Adrenal gland (tissue), 12 donors: Measurements from ENCODE around the gene CIC. TPM values are rescaled to one million over a fixed set of nuclear protein-coding genes. Genes with fewer than 3 reads are reported as not detected.
A peak's percentile ranks its signal among the peaks of the same experiment; 100 is the strongest.

Experiments
- DNase-seq, 7 donors: peaks; one replicate each; pipeline ENCODE4 v3.0.0-alpha.2; 2019 to 2020
- H3K27ac ChIP-seq, 5 donors: fragments of 200-600 bp; sonication (generic) in 4 of 5; 1 replicate in 3 of 5; 2 replicates in 2 of 5; pipeline versions ENCODE4 v1.5.1 to v1.8.0; 2016 to 2020; ENCODE audit warnings: mild to moderate bottlenecking in 1 of 5
- H3K27me3 ChIP-seq: fragments of 200-600 bp; 2 replicates; pipeline ENCODE4 v1.8.0; 2021
- H3K36me3 ChIP-seq, 2 donors: fragments of 200-600 bp; replicated peaks in 1 of 2; 1 replicate in 1 of 2; 2 replicates in 1 of 2; pipeline versions ENCODE4 v1.5.1 to v1.8.0; 2018 to 2022
- H3K4me1 ChIP-seq, 2 donors: fragments of 200-600 bp; replicated peaks in 1 of 2; 1 replicate in 1 of 2; 2 replicates in 1 of 2; pipeline versions ENCODE4 v1.5.1 to v1.8.0; 2018 to 2021
- H3K4me3 ChIP-seq, 4 donors: fragments of 200-600 bp; sonication (generic) in 3 of 4; one replicate each; pipeline ENCODE4 v1.5.1; 2016 to 2018
- H3K9me3 ChIP-seq, 3 donors: fragments of 200-600 bp; sonication (generic) in 1 of 3; replicated peaks in 1 of 3; 1 replicate in 2 of 3; 2 replicates in 1 of 3; pipeline versions ENCODE4 v1.5.1 to v1.8.0; 2016 to 2021
- POLR2A ChIP-seq, 2 donors: fragments of 450-650 bp; IDR thresholded peaks; one replicate each; pipeline ENCODE4 v1.6.1; 2017; ENCODE audit warnings: antibody characterized with exemption in 2 of 2, mild to moderate bottlenecking in 2 of 2, moderate library complexity in 1 of 2
- WGBS, 4 donors: extraction: QIAGEN DNeasy Blood & Tissue Kit in 2 of 4; methylation state at CpG; one replicate each; pipeline versions ENCODE4 v1.1.5 to v1.1.7; 2013 to 2017; 5-methylcytosine and 5-hydroxymethylcytosine counted together
- intact Hi-C, 2 donors: fragments of 100-400 bp; cut with DNase I; formaldehyde crosslinking; loops; one replicate each; pipeline versions ENCODE4 v1.14.1 to v1.15.0; 2022 to 2023
- polyA plus RNA-seq, 3 donors: library from polyadenylated mRNA; stranded (reverse); fragments of 200-250 nt in 2 of 3; fragments of 350-450 nt in 1 of 3; fragmentation: Illumina TruSeq in 1 of 3; extraction: RNeasy Lipid Tissue Mini Kit (QIAGEN cat#74804) in 1 of 3; gene quantifications; one replicate each; pipeline ENCODE4 v1.2.3, GENCODE V29; 2013 to 2014
- total RNA-seq, 9 donors: library from RNA; depleted of rRNA in 4 of 9; stranded (reverse); fragments of >200 nt in 4 of 9; fragments of 120-200 nt in 1 of 9; fragmentation: NEBNext Ultra II Directional in 1 of 9; extraction: Animal tissue kit (Norgen Biotek cat#: 25700) in 1 of 9; gene quantifications; one replicate each; pipeline versions ENCODE4 v1.1.0 to v1.2.4, GENCODE V29; 2013 to 2023
- TF ChIP-seq, protein P1 (sequence below), 6 experiments: fragments of 450-650 bp in 4 of 6; fragments of 200-600 bp in 2 of 6; sonication (generic) in 1 of 6; IDR thresholded peaks; 1 replicate in 5 of 6; 2 replicates in 1 of 6; pipeline versions ENCODE4 v1.5.1 to v1.8.0; 2016 to 2021; ENCODE audit warnings: antibody characterized with exemption in 6 of 6, mild to moderate bottlenecking in 2 of 6, moderate library complexity in 1 of 6
- donor health status: healthy with polysubstance abuse.
- donor health status: Bipolar disorder and iron deficiency.
- donor health status: DM: yes; HTN: yes; CAD: no.
- donor health status: DM: no; HTN: no; CAD: no.
- donor health status: DM: no; HTN: no; CAD: no.
- donor health status: DM: yes; HTN: yes; CAD: no.

CIC gene
- total and polyA plus RNA-seq, 12 donors = 11.9 to 171 (median 71.9) TPM

DNA sequence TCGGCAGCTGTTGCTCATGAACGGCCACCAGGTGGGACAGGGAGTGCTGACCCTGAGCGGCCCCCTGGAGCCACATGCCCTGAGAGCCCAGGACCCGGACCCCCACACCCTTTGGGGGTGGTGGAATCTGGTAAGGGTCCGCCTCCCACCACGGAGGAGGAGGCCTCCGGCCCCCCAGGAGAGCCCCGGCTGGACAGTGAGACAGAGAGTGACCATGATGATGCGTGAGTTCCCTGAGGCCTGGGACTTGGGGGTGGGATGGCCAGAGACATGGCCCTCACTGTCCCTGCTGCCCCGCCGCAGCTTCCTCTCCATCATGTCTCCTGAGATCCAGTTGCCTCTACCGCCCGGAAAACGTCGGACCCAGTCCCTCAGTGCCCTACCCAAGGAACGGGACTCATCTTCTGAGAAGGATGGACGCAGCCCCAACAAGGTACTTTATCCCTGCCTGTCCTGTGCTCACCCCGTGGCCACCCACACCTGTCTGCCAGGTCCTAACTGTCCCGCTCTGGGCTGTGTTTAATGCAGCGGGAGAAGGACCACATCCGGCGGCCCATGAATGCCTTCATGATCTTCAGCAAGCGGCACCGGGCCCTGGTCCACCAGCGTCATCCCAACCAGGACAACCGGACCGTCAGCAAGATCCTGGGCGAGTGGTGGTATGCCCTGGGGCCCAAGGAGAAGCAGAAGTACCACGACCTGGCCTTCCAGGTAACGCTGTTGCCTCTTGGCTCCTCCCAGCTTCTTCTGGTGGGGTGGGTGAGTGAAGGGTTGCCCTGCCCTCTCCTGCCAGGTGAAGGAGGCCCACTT lies 18.2 kb downstream of the CIC start:
- Histone ChIP-seq H3K27me3 (no peaks in the 10 kb centered on the region), H3K9me3 (no peaks in the 10 kb centered on the region), H3K4me1 (peaks cover 36 to 38% of the 10 kb centered on the region in 2 donors), H3K27ac (peak overlapping the region in 2 of 5 donors; percentile 85 to 100), H3K4me3 (no peak overlapping the region), H3K36me3 (peaks cover 0 to 54% of the 10 kb centered on the region in 2 donors)
- WGBS, 4 donors = 83 to 89% (median 86%) methylated on average over 12 to 30 of the region's 30 CpGs
- intact Hi-C loops = no loop called here
- TF ChIP-seq, protein P1, sequence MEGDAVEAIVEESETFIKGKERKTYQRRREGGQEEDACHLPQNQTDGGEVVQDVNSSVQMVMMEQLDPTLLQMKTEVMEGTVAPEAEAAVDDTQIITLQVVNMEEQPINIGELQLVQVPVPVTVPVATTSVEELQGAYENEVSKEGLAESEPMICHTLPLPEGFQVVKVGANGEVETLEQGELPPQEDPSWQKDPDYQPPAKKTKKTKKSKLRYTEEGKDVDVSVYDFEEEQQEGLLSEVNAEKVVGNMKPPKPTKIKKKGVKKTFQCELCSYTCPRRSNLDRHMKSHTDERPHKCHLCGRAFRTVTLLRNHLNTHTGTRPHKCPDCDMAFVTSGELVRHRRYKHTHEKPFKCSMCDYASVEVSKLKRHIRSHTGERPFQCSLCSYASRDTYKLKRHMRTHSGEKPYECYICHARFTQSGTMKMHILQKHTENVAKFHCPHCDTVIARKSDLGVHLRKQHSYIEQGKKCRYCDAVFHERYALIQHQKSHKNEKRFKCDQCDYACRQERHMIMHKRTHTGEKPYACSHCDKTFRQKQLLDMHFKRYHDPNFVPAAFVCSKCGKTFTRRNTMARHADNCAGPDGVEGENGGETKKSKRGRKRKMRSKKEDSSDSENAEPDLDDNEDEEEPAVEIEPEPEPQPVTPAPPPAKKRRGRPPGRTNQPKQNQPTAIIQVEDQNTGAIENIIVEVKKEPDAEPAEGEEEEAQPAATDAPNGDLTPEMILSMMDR (IDR thresholded peaks at IDR 0.05) = no peak
- no peak for TF ChIP-seq POLR2A (IDR thresholded peaks at IDR 0.05)
- peak in 4 of 7 donors; percentile 17 to 61 (median 26) for DNase-seq

DNA sequence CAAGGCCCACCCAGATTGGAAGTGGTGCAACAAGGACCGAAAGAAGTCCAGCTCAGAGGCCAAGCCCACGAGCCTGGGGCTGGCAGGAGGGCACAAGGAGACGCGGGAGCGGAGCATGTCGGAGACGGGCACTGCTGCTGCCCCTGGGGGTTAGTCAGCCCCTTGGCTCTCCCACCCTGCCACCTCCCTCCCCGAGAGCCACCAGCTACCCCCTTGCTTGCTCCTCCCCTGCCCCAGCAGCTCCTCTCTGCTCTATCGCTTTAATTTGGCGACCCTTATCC lies 18.7 kb downstream of the CIC start:
- DNase-seq = peak in 1 of 7 donors; percentile 20
- TF ChIP-seq, protein P1 (IDR thresholded peaks at IDR 0.05) = no peak
- TF ChIP-seq POLR2A (IDR thresholded peaks at IDR 0.05) = no peak
- Histone ChIP-seq H3K4me3 (no peak overlapping the region), H3K9me3 (no peaks in the 10 kb centered on the region), H3K36me3 (peaks cover 0 to 60% of the 10 kb centered on the region in 2 donors), H3K27me3 (no peaks in the 10 kb centered on the region), H3K4me1 (peaks cover 32% of the 10 kb centered on the region in 2 donors), H3K27ac (no peak overlapping the region)
- WGBS, 4 donors = 86 to 93% (median 90%) methylated on average over 10 of the region's 10 CpGs
- intact Hi-C loops = no loop called here

- no peak overlapping the region for H3K4me3 ChIP-seq
- 74 to 91% (median 84%) methylated on average over 4 of the region's 4 CpGs for WGBS, 4 donors
- H3K27ac ChIP-seq = no peak overlapping the region
- H3K36me3 ChIP-seq = peaks cover 0 to 66% of the 10 kb centered on the region in 2 donors
- TF ChIP-seq POLR2A (IDR thresholded peaks at IDR 0.05) = no peak
- TF ChIP-seq, protein P1 (IDR thresholded peaks at IDR 0.05) = no peak
- intact Hi-C loops = no loop called here
- DNase-seq = peak in 2 of 7 donors; percentile 12 to 15
- peaks cover 26% of the 10 kb centered on the region in 2 donors for H3K4me1 ChIP-seq
- H3K9me3 ChIP-seq = no peaks in the 10 kb centered on the region
- no peaks in the 10 kb centered on the region for H3K27me3 ChIP-seq
These were observed 19.3 kb downstream of the CIC start for GRCh38 chr19:42288387-42288786.

DNA sequence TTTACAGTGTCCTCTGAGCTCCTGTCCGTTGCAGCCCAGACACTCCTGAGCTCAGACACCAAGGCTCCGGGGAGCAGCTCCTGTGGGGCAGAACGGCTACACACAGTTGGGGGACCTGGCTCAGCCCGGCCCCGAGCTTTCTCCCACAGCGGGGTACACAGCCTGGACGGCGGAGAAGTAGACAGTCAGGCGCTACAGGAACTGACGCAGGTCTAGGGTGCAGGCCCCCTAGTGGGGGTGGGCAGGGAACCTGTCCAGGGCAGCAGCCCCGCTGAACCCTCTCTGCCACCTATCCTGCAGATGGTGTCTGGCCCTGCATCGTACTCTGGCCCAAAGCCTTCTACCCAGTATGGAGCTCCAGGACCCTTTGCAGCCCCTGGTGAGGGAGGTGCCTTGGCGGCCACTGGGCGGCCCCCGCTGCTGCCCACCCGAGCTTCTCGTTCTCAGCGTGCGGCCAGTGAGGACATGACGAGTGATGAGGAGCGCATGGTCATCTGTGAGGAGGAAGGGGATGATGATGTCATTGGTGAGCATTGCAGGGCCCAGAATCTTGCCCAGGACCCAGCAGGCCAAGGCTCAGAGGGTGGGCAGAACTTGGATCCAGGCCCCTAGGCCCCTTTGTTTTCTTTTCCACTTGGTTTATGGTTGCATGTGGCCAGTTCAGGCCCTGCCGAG lies 20.0 kb downstream of the CIC start:
- Histone ChIP-seq H3K27ac (no peak overlapping the region), H3K27me3 (no peaks in the 10 kb centered on the region), H3K9me3 (no peaks in the 10 kb centered on the region), H3K36me3 (peaks cover 0 to 72% of the 10 kb centered on the region in 2 donors), H3K4me3 (no peak overlapping the region), H3K4me1 (peaks cover 24 to 25% of the 10 kb centered on the region in 2 donors)
- 88 to 98% (median 92%) methylated on average over 5 to 22 of the region's 22 CpGs for WGBS, 4 donors
- peak in 2 of 7 donors; percentile 20 to 22 for DNase-seq
- TF ChIP-seq, protein P1 (IDR thresholded peaks at IDR 0.05) = no peak
- no peak for TF ChIP-seq POLR2A (IDR thresholded peaks at IDR 0.05)
- intact Hi-C loops = no loop called here
